HepG2 (cell line): ENCODE data around the gene GP1BA.

Experiments used
- KLF16 ChIP-seq, 2 experiments: sonication (generic) in 1 of 2; formaldehyde crosslinking in 1 of 2; IDR thresholded peaks; 2 replicates each; pipeline versions ENCODE4 v1.6.1 to v1.8.0; 2016 to 2023; ENCODE audit warnings: missing genetic modification reagents in 2 of 2, missing compliant biosample characterization in 1 of 2
- NFE2L1 ChIP-seq: sonication (generic); formaldehyde crosslinking; IDR thresholded peaks from 2 replicates; pipeline ENCODE4 v1.4.0; 2020; ENCODE audit warnings: missing genetic modification reagents, mild to moderate bottlenecking, borderline replicate concordance
- SAFB2 ChIP-seq: sonication (generic); formaldehyde crosslinking; IDR thresholded peaks from 2 replicates; pipeline ENCODE4 v1.5.1; 2020; ENCODE audit warnings: missing genetic modification reagents, low read depth, mild to moderate bottlenecking, borderline replicate concordance
- SIN3B ChIP-seq: fragments of 150-350 bp; IDR thresholded peaks from 2 replicates; pipeline ENCODE4 v1.6.1; 2014; ENCODE audit warnings: low read length
- ZBTB8A ChIP-seq: sonication (generic); formaldehyde crosslinking; IDR thresholded peaks from 2 replicates; pipeline ENCODE4 v1.4.0; 2020; ENCODE audit warnings: mild to moderate bottlenecking, low read depth, missing genetic modification reagents, borderline replicate concordance
- ZFP36 ChIP-seq: fragments of 150-350 bp; IDR thresholded peaks from 2 replicates; pipeline ENCODE4 v1.6.1; 2018; ENCODE audit warnings: borderline replicate concordance, low read length, low read depth; ENCODE audit not compliant: partially characterized antibody
- ZNF235 ChIP-seq: sonication (generic); formaldehyde crosslinking; IDR thresholded peaks from 2 replicates; pipeline ENCODE4 v1.8.1; 2023; ENCODE audit warnings: mild to moderate bottlenecking, missing genetic modification reagents, borderline replicate concordance
- ZNF660 ChIP-seq: sonication (generic); formaldehyde crosslinking; IDR thresholded peaks from 2 replicates; pipeline ENCODE4 v1.5.1; 2020; ENCODE audit warnings: mild to moderate bottlenecking, low read depth, missing genetic modification reagents, borderline replicate concordance
- ZNF773 ChIP-seq: sonication (generic); formaldehyde crosslinking; IDR thresholded peaks from 2 replicates; pipeline ENCODE4 v1.4.0; 2020; ENCODE audit warnings: missing genetic modification reagents, borderline replicate concordance
- TF ChIP-seq, protein P1 (sequence below): sonication (generic); formaldehyde crosslinking; IDR thresholded peaks from 2 replicates; pipeline ENCODE4 v1.8.0; 2022; ENCODE audit warnings: missing genetic modification reagents, mild to moderate bottlenecking, borderline replicate concordance
- TF ChIP-seq, protein P2 (sequence below): sonication (generic); formaldehyde crosslinking; IDR thresholded peaks from 2 replicates; pipeline ENCODE4 v1.4.0; 2020; ENCODE audit warnings: missing genetic modification reagents, borderline replicate concordance
- TF ChIP-seq, protein P3 (sequence below): sonication (generic); formaldehyde crosslinking; conservative IDR thresholded peaks from 2 replicates; pipeline ENCODE4 v1.8.0; 2022; ENCODE audit warnings: low read depth, missing genetic modification reagents
- TF ChIP-seq, protein P4 (sequence below): sonication (generic); formaldehyde crosslinking; IDR thresholded peaks from 2 replicates; pipeline ENCODE4 v1.5.0; 2020; ENCODE audit warnings: mild to moderate bottlenecking, missing genetic modification reagents, moderate library complexity

DNA sequence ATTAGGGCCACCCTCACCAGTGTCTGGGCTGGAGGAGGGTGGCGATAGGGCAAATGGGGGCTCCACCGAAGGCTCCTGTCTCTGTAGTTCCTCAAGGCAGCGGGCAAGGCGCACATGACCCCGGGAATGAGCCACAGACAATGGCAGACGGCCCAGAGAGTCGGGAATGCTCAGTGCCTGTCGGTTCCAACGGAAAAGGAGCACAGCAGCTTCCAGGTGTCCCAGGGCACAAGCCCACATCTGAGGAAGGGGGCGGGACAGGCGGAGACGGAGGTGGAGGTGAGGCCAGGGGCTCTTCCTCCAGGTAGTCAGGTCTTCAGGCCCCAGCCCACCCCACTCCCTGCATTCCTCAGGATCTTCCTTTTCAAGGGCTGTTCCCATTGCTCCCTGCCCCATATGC, 40.7 kb downstream of the GP1BA start:
- TF ChIP-seq KLF16 (CRISPR knock-in tag; IDR thresholded peaks at IDR 0.05) (no peak), NFE2L1 (CRISPR knock-in tag) (no peak), SAFB2 (no peak), ZNF660 (no peak), ZNF773 (CRISPR knock-in tag) (no peak), ZNF235 (CRISPR knock-in tag) (no peak), ZFP36 (no peak), ZBTB8A (CRISPR knock-in tag) (no peak), SIN3B (no peak)
- TF ChIP-seq, protein P1, sequence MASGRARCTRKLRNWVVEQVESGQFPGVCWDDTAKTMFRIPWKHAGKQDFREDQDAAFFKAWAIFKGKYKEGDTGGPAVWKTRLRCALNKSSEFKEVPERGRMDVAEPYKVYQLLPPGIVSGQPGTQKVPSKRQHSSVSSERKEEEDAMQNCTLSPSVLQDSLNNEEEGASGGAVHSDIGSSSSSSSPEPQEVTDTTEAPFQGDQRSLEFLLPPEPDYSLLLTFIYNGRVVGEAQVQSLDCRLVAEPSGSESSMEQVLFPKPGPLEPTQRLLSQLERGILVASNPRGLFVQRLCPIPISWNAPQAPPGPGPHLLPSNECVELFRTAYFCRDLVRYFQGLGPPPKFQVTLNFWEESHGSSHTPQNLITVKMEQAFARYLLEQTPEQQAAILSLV (CRISPR knock-in tag): no peak
- TF ChIP-seq, protein P2, sequence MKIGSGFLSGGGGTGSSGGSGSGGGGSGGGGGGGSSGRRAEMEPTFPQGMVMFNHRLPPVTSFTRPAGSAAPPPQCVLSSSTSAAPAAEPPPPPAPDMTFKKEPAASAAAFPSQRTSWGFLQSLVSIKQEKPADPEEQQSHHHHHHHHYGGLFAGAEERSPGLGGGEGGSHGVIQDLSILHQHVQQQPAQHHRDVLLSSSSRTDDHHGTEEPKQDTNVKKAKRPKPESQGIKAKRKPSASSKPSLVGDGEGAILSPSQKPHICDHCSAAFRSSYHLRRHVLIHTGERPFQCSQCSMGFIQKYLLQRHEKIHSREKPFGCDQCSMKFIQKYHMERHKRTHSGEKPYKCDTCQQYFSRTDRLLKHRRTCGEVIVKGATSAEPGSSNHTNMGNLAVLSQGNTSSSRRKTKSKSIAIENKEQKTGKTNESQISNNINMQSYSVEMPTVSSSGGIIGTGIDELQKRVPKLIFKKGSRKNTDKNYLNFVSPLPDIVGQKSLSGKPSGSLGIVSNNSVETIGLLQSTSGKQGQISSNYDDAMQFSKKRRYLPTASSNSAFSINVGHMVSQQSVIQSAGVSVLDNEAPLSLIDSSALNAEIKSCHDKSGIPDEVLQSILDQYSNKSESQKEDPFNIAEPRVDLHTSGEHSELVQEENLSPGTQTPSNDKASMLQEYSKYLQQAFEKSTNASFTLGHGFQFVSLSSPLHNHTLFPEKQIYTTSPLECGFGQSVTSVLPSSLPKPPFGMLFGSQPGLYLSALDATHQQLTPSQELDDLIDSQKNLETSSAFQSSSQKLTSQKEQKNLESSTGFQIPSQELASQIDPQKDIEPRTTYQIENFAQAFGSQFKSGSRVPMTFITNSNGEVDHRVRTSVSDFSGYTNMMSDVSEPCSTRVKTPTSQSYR: no peak
- TF ChIP-seq, protein P3, sequence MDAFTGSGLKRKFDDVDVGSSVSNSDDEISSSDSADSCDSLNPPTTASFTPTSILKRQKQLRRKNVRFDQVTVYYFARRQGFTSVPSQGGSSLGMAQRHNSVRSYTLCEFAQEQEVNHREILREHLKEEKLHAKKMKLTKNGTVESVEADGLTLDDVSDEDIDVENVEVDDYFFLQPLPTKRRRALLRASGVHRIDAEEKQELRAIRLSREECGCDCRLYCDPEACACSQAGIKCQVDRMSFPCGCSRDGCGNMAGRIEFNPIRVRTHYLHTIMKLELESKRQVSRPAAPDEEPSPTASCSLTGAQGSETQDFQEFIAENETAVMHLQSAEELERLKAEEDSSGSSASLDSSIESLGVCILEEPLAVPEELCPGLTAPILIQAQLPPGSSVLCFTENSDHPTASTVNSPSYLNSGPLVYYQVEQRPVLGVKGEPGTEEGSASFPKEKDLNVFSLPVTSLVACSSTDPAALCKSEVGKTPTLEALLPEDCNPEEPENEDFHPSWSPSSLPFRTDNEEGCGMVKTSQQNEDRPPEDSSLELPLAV (CRISPR knock-in tag): no peak
- TF ChIP-seq, protein P4, sequence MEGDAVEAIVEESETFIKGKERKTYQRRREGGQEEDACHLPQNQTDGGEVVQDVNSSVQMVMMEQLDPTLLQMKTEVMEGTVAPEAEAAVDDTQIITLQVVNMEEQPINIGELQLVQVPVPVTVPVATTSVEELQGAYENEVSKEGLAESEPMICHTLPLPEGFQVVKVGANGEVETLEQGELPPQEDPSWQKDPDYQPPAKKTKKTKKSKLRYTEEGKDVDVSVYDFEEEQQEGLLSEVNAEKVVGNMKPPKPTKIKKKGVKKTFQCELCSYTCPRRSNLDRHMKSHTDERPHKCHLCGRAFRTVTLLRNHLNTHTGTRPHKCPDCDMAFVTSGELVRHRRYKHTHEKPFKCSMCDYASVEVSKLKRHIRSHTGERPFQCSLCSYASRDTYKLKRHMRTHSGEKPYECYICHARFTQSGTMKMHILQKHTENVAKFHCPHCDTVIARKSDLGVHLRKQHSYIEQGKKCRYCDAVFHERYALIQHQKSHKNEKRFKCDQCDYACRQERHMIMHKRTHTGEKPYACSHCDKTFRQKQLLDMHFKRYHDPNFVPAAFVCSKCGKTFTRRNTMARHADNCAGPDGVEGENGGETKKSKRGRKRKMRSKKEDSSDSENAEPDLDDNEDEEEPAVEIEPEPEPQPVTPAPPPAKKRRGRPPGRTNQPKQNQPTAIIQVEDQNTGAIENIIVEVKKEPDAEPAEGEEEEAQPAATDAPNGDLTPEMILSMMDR (CRISPR knock-in tag): no peak
